Upper lobe of right lung (tissue), 1 donor: Measurements from ENCODE around the gene PRDM16. TPM values are rescaled to one million over a fixed set of nuclear protein-coding genes. Genes with fewer than 3 reads are reported as not detected.

Experiments used
- ATAC-seq: fragments of 200-7000 bp; cut with Tn5 transposase; one replicate; pipeline ENCODE4 v1.9.1; 2020; ENCODE audit warnings: mild to moderate bottlenecking, moderate library complexity
- DNase-seq: peaks from one replicate; pipeline ENCODE4 v3.0.0-alpha.2; 2020
- H3K27ac ChIP-seq: fragments of 200-600 bp; one replicate; pipeline ENCODE4 v1.8.0; 2022
- H3K27me3 ChIP-seq: fragments of 200-600 bp; one replicate; pipeline ENCODE4 v1.8.0; 2022; ENCODE audit warnings: mild to moderate bottlenecking
- H3K36me3 ChIP-seq: fragments of 200-600 bp; one replicate; pipeline ENCODE4 v1.8.0; 2022
- H3K4me1 ChIP-seq: fragments of 200-600 bp; one replicate; pipeline ENCODE4 v1.8.0; 2022
- H3K4me3 ChIP-seq: fragments of 200-600 bp; one replicate; pipeline ENCODE4 v1.8.0; 2022; ENCODE audit warnings: mild to moderate bottlenecking
- H3K9me3 ChIP-seq: fragments of 200-600 bp; one replicate; pipeline ENCODE4 v1.8.0; 2022
- intact Hi-C: fragments of 100-400 bp; cut with DNase I; formaldehyde crosslinking; loops from one replicate; pipeline ENCODE4 v1.11.0; 2022
- total RNA-seq: library from RNA; stranded (reverse); fragmentation: NEBNext Ultra II Directional; extraction: Animal tissue kit (Norgen Biotek cat#: 25700); gene quantifications from one replicate; pipeline ENCODE4 v1.2.1, GENCODE V29; 2021
- TF ChIP-seq, protein P1 (sequence below): fragments of 200-600 bp; IDR thresholded peaks from one replicate; pipeline ENCODE4 v1.8.0; 2022; ENCODE audit warnings: antibody characterized with exemption
- donor health status: DM: no; HTN: yes; CAD: no; lungs with severe emphysema.

The PRDM16 gene
- total RNA-seq, 1 donor from 2014 or later, result 21.0 TPM

DNA sequence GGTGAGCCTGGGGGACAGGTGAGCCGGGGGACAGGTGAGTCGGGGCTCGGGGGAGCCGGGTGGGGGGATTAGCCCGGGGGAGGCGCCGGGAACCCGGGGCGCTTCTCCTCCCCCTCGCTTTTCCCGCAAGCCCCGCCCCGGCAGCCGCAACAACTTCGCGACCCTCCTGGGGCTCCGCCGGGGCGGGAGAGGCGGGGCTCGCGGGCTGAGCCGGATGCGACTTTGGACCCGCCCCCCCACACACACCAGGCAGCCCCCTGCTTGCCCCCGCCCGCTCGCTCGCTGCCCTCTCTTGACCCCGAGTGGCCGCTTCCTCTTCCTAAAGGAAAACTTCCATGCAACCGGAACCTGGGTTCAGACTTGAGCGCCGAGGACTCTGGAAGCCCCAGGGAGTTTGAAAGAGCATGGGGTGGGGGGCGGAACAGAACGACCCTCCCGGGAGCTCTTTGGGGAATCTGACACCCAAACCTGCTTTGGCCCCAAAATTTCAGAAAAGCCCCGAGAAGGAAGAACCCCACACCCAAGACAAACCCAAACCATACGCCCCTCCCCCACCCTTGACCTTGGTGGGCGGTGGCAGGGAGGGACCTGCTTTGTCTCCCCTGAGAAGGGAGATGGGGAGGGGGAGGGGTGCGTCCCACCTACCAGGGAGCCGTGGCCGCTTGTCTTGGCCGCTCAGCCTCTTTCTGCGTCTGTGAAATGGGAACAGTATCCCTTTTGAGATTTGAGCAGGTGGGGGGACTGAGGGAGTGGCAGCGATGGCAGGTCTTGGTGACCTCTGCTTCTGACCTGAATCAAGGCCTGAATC is 386.0 kb downstream of the PRDM16 start:
- Histone ChIP-seq H3K9me3 (no peaks in the 10 kb centered on the region), H3K36me3 (no peaks in the 10 kb centered on the region), H3K4me1 (peaks cover 4% of the 10 kb centered on the region), H3K27me3 (peaks cover 24% of the 10 kb centered on the region), H3K4me3 (peak overlapping the region; percentile 58), H3K27ac (no peak overlapping the region)
- peak; percentile 86 for DNase-seq
- ATAC-seq, result peak; percentile 47
- intact Hi-C loops, result loop anchor here (10.0 kb wide), 1 partner anchor 270 kb away; no protein-coding TSS in a partner anchor
- TF ChIP-seq, protein P1, sequence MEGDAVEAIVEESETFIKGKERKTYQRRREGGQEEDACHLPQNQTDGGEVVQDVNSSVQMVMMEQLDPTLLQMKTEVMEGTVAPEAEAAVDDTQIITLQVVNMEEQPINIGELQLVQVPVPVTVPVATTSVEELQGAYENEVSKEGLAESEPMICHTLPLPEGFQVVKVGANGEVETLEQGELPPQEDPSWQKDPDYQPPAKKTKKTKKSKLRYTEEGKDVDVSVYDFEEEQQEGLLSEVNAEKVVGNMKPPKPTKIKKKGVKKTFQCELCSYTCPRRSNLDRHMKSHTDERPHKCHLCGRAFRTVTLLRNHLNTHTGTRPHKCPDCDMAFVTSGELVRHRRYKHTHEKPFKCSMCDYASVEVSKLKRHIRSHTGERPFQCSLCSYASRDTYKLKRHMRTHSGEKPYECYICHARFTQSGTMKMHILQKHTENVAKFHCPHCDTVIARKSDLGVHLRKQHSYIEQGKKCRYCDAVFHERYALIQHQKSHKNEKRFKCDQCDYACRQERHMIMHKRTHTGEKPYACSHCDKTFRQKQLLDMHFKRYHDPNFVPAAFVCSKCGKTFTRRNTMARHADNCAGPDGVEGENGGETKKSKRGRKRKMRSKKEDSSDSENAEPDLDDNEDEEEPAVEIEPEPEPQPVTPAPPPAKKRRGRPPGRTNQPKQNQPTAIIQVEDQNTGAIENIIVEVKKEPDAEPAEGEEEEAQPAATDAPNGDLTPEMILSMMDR, result no peak

DNA sequence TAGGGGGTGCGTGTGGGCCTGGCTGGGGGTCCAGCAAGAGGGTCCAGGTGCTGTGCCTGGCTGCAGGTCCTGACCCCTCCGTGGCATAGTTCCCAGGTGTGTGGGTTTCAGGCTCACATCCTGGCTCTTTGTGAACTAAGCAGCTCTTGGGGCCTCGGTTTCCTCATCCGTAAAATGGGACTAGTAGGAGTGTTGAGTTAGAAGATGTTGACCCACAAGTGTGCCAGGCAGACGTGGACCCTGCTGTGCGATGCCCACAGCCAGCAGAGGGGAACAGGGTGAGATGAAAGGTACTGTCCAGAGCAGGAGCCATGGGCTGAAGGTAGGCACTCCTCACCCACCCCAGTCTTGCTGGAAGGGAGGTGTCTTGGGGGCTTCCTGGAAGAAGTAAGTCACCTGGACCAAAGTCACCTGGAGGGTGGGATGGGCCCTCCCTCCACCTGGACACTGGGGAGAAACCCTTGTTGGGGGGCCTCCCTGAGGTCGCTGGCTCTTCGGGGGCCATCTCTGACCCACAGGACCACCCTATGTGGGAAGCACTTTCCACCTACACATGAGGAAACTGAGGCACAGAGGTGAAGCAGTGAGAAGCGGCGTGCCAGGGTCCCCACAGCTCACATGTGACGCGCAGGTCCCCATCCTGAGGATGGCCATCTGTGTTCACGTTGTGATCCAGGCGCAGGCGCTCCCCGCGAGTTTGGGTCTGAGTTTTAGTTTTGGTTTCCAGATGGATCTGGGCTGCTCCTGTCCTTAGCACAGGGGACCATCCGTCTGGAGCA is 386.9 kb downstream of the PRDM16 start:
- TF ChIP-seq, protein P1, result no peak
- H3K27ac ChIP-seq, result no peak overlapping the region
- peaks cover 4% of the 10 kb centered on the region for H3K4me1 ChIP-seq
- DNase-seq, result no peak
- no peaks in the 10 kb centered on the region for H3K9me3 ChIP-seq
- H3K36me3 ChIP-seq, result no peaks in the 10 kb centered on the region
- peaks cover 24% of the 10 kb centered on the region for H3K27me3 ChIP-seq
- intact Hi-C loops, result loop anchor here (10.0 kb wide), 1 partner anchor 269 kb away; no protein-coding TSS in a partner anchor
- no peak for ATAC-seq
- H3K4me3 ChIP-seq, result no peak overlapping the region

DNA sequence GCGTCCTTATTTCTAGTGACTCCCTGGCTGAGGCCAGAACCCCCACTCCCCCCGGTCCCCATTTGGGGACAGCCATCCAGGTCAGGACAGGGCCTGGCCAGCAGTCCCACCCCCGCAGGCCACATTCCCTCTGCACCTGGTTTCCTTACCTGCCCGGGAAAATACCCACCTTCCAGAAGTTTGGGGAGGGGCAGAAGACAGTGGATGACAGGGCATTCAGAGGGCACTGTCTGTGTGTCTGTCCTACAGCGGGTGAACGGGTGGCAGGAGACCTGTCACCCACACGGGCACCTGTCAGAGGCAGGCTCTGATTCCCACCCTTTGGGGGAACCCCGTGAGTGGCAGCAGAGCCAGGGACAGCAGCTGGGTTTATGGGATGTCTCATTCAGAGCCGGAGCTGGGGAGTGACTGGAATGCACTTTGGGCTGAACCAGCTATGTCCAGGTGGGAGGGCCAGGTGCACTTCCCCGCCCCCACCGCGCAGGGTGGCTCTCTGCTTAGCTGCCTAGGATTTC is 387.5 kb downstream of the PRDM16 start:
- Histone ChIP-seq H3K36me3 (no peaks in the 10 kb centered on the region), H3K27me3 (peaks cover 20% of the 10 kb centered on the region), H3K27ac (no peak overlapping the region), H3K4me3 (no peak overlapping the region), H3K4me1 (peaks cover 4% of the 10 kb centered on the region), H3K9me3 (no peaks in the 10 kb centered on the region)
- intact Hi-C loops, result loop anchor here (10.0 kb wide), 1 partner anchor 268 kb away; no protein-coding TSS in a partner anchor
- ATAC-seq (no peak), DNase-seq (no peak)
- TF ChIP-seq, protein P1, result no peak

DNA sequence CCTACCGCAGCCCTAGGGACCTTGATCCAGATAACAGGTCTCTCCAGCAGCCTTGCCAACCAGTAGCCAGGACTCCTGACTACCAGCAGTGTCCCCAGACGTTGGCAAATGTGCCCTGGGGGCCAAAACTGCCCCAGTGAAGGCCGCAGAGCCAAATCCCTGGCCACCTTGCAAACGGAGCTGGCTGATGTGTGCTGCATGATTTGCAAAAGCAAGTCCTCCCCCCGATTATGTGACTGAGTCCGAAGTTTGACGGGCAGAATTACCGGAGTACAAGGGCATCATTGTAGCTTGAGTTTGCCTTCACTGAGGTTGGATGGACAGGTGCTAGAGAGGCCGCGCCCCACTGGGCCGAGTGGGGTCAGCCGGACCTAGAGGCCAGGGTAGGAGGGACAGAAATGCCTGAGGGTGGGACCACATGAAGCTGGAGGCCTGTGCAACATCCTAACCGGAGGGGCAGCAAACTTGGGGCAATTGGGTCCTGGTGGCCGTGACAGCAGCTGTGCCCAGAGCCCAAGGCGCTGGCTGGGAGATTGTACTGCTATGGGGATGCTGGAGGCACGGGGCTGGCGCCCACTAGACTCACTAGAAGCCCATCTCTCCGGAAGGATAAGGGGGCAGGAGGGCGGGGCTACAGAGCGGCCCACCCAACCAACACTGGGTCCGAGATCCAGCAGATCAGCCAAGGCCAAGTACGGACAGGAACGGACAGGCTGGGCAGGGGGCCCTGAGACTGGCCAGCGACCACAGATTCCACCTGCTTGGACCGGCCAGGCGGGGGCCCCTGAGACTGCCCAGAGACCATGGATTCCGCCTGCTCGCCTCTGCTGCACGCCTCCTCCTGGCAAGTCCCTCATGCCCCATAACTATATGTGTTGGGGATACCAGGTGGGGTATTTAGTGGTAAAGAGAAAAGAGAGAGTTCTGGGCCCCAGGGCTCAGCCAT is 388.2 kb downstream of the PRDM16 start:
- Histone ChIP-seq H3K27me3 (peaks cover 18% of the 10 kb centered on the region), H3K9me3 (no peaks in the 10 kb centered on the region), H3K36me3 (no peaks in the 10 kb centered on the region), H3K27ac (no peak overlapping the region), H3K4me3 (no peak overlapping the region), H3K4me1 (peaks cover 4% of the 10 kb centered on the region)
- TF ChIP-seq, protein P1, result no peak
- intact Hi-C loops, result loop anchor here (10.0 kb wide), 1 partner anchor 268 kb away; no protein-coding TSS in a partner anchor
- no peak for ATAC-seq
- no peak for DNase-seq
